Measurements from ENCODE around the gene COPG1.

GRCh38 chr3:129224984-129225393 lies 24.4 kb upstream of the COPG1 start:
- TF ChIP-seq CTCF (conservative IDR thresholded peaks at IDR 0.05; ENCODE audit: low read depth in 2 of 2): no peak
- no peak for TF ChIP-seq POLR2AphosphoS5 (IDR thresholded peaks at IDR 0.05; ENCODE audit: low read depth)
- TF ChIP-seq EZH2 (IDR thresholded peaks at IDR 0.05; ENCODE audit: low read depth, unreplicated experiment): no peak
- no peak for TF ChIP-seq CREB1 (CRISPR knock-in tag; IDR thresholded peaks at IDR 0.05; ENCODE audit: low read depth)
